Astrocyte (in vitro differentiated cells and primary cell): ENCODE measurements around the gene TUFM. TPM values are rescaled to one million over a fixed set of nuclear protein-coding genes. Genes with fewer than 3 reads are reported as not detected.
A peak's percentile ranks its signal among the peaks of the same experiment; 100 is the strongest.
"Not testable (repeated sequence)": the region's sequence is repeated elsewhere in the genome, so short reads cannot be mapped to it uniquely, and the experiment has no call there.

ENCODE experiments used
- DNase-seq: peaks from one replicate; pipeline ENCODE4 v3.0.0-alpha.2; 2010; ENCODE audit warnings: low read depth
- FAIRE-seq: peaks from 2 replicates; lab custom pipeline; 2011; peaks lifted over from hg19 to GRCh38; lab: Jason Lieb, UNC
- H2AFZ ChIP-seq: 2 replicates; pipeline ENCODE4 v1.6.0; 2012; ENCODE audit warnings: low read depth, low read length, inconsistent platforms
- H3K27ac ChIP-seq: 2 replicates; pipeline ENCODE4 v1.5.1; 2011; ENCODE audit warnings: low read depth, low read length, inconsistent platforms
- H3K27me3 ChIP-seq: 2 replicates; pipeline ENCODE4 v1.6.0; 2011; ENCODE audit warnings: low read length, inconsistent platforms; ENCODE audit not compliant: insufficient read depth
- H3K36me3 ChIP-seq: 2 replicates; pipeline ENCODE4 v1.5.1; 2011; ENCODE audit warnings: low read length, inconsistent platforms; ENCODE audit not compliant: insufficient read depth
- H3K4me1 ChIP-seq: 2 replicates; pipeline ENCODE4 v1.5.1; 2011; ENCODE audit warnings: low read length, inconsistent platforms; ENCODE audit not compliant: insufficient read depth
- H3K4me2 ChIP-seq: 2 replicates; pipeline ENCODE4 v1.6.0; 2012; ENCODE audit warnings: low read length, inconsistent platforms
- H3K4me3 ChIP-seq: 2 replicates; pipeline ENCODE4 v1.5.1; 2011; ENCODE audit warnings: low read depth, mild to moderate bottlenecking, low read length, inconsistent platforms; ENCODE audit not compliant: insufficient read depth
- H3K79me2 ChIP-seq: 2 replicates; pipeline ENCODE4 v1.6.0; 2012; ENCODE audit warnings: mild to moderate bottlenecking, low read length, inconsistent platforms; ENCODE audit not compliant: insufficient read depth
- H3K9ac ChIP-seq: 2 replicates; pipeline ENCODE4 v1.6.0; 2012; ENCODE audit warnings: mild to moderate bottlenecking, low read length, inconsistent platforms
- H3K9me3 ChIP-seq: 2 replicates; pipeline ENCODE4 v1.5.1; 2012; ENCODE audit warnings: low read depth, mild to moderate bottlenecking, low read length, inconsistent platforms; ENCODE audit not compliant: insufficient read depth
- H4K20me1 ChIP-seq: 2 replicates; pipeline ENCODE4 v1.6.0; 2012; ENCODE audit warnings: low read length, inconsistent platforms; ENCODE audit not compliant: insufficient read depth
- H3K27ac Mint-ChIP-seq: one replicate; pipeline ENCODE4 v1.8.0; 2021; ENCODE audit warnings: mild to moderate bottlenecking, mixed read lengths; ENCODE audit not compliant: unreplicated experiment
- H3K27me3 Mint-ChIP-seq: one replicate; pipeline ENCODE4 v1.8.0; 2021; ENCODE audit warnings: low read depth, mixed read lengths; ENCODE audit not compliant: unreplicated experiment
- H3K36me3 Mint-ChIP-seq: one replicate; pipeline ENCODE4 v1.8.0; 2021; ENCODE audit warnings: low read depth, mixed read lengths; ENCODE audit not compliant: unreplicated experiment
- H3K4me1 Mint-ChIP-seq: one replicate; pipeline ENCODE4 v1.8.0; 2021; ENCODE audit warnings: low read depth, mixed read lengths; ENCODE audit not compliant: unreplicated experiment
- H3K4me3 Mint-ChIP-seq: one replicate; pipeline ENCODE4 v1.8.0; 2021; ENCODE audit warnings: mild to moderate bottlenecking, moderate library complexity, mixed read lengths; ENCODE audit not compliant: unreplicated experiment
- H3K9me3 Mint-ChIP-seq: one replicate; pipeline ENCODE4 v1.8.0; 2021; ENCODE audit warnings: mild to moderate bottlenecking, mixed read lengths; ENCODE audit not compliant: unreplicated experiment
- CTCF ChIP-seq: IDR thresholded peaks from 2 replicates; pipeline ENCODE4 v1.5.1; 2011; ENCODE audit warnings: low read depth, mild to moderate bottlenecking, inconsistent platforms, low read length, moderate library complexity; ENCODE audit not compliant: insufficient read depth
- EZH2 ChIP-seq: IDR thresholded peaks from 2 replicates; pipeline ENCODE4 v1.6.1; 2012; ENCODE audit warnings: mild to moderate bottlenecking, low read length, inconsistent platforms; ENCODE audit not compliant: insufficient read depth
- total RNA-seq: library from RNA; stranded (reverse); gene quantifications from 2 replicates; pipeline ENCODE4 v1.2.1, GENCODE V29; 2021

TUFM gene
- total RNA-seq, 1 donor from 2014 or later: 147 TPM

GRCh38 chr16:28822520-28823290, 23.4 kb downstream of the TUFM start, which contains the start of gene ATXN2L:
TSS of gene ATXN2L (plus strand) at chr16:28822999. CDS start at chr16:28823260, 261 bp downstream.
- H3K4me1 Mint-ChIP-seq: peaks cover 26% of the 10 kb centered on the region
- peaks cover 28% of the 10 kb centered on the region for H3K4me1 ChIP-seq
- H3K4me3 ChIP-seq: peak within 1 kb of the TSS; percentile 98
- H3K27ac ChIP-seq: peak within 1 kb of the TSS; percentile 96
- H3K9me3 Mint-ChIP-seq: no peaks in the 10 kb centered on the region
- H3K9me3 ChIP-seq: no peaks in the 10 kb centered on the region
- DNase-seq (peak; percentile 94), FAIRE-seq (no peak)
- H2AFZ ChIP-seq: peak within 1 kb of the TSS; percentile 80
- peaks cover 25% of the 10 kb centered on the region for H3K36me3 ChIP-seq
- H3K36me3 Mint-ChIP-seq: peaks cover 22% of the 10 kb centered on the region
- peak within 1 kb of the TSS; percentile 93 for H3K4me3 Mint-ChIP-seq
- peaks cover 51% of the 10 kb centered on the region for H3K79me2 ChIP-seq
- H3K27me3 ChIP-seq: no peaks in the 10 kb centered on the region
- TF ChIP-seq CTCF: no peak
- TF ChIP-seq EZH2: no peak
- peak within 1 kb of the TSS; percentile 97 for H3K27ac Mint-ChIP-seq
- H3K9ac ChIP-seq: peak within 1 kb of the TSS; percentile 98
- H3K4me2 ChIP-seq: peak within 1 kb of the TSS; percentile 91
- peaks cover 34% of the 10 kb centered on the region for H4K20me1 ChIP-seq
- no peaks in the 10 kb centered on the region for H3K27me3 Mint-ChIP-seq

- no peaks in the 10 kb centered on the region for H3K27me3 ChIP-seq
- peaks cover 28% of the 10 kb centered on the region for H3K4me1 ChIP-seq
- Mint-ChIP-seq H3K27ac (peak overlapping the region; percentile 28), H3K27me3 (no peaks in the 10 kb centered on the region), H3K4me1 (peaks cover 23% of the 10 kb centered on the region), H3K36me3 (peaks cover 17% of the 10 kb centered on the region), H3K9me3 (no peaks in the 10 kb centered on the region), H3K4me3 (peak overlapping the region; percentile 83)
- H3K4me2 ChIP-seq: peak overlapping the region; percentile 91
- H3K27ac ChIP-seq: peak overlapping the region; percentile 96
- TF ChIP-seq EZH2 (no peak), CTCF (no peak)
- peak overlapping the region; percentile 98 for H3K4me3 ChIP-seq
- H3K9ac ChIP-seq: peak overlapping the region; percentile 98
- DNase-seq (no peak), FAIRE-seq (no peak)
- H3K36me3 ChIP-seq: peaks cover 18% of the 10 kb centered on the region
- no peaks in the 10 kb centered on the region for H3K9me3 ChIP-seq
- H2AFZ ChIP-seq: peak overlapping the region; percentile 80
- H4K20me1 ChIP-seq: peaks cover 27% of the 10 kb centered on the region
- H3K79me2 ChIP-seq: peaks cover 44% of the 10 kb centered on the region
These were observed 24.2 kb downstream of the TUFM start for GRCh38 chr16:28821874-28822519.

- peaks cover 11% of the 10 kb centered on the region for H3K36me3 Mint-ChIP-seq
- peak overlapping the region; percentile 54 for H3K4me3 Mint-ChIP-seq
- Histone ChIP-seq H3K4me1 (peaks cover 21% of the 10 kb centered on the region), H3K79me2 (peaks cover 30% of the 10 kb centered on the region), H4K20me1 (peaks cover 13% of the 10 kb centered on the region)
- not testable (repeated sequence) for H3K27me3 Mint-ChIP-seq, H3K27me3 ChIP-seq, H3K4me1 Mint-ChIP-seq, H3K4me2 ChIP-seq, H3K27ac ChIP-seq, H3K36me3 ChIP-seq, H3K4me3 ChIP-seq, H3K27ac Mint-ChIP-seq, FAIRE-seq, H2AFZ ChIP-seq, H3K9ac ChIP-seq, H3K9me3 ChIP-seq, DNase-seq, H3K9me3 Mint-ChIP-seq
These were observed 25.6 kb downstream of the TUFM start for GRCh38 chr16:28820546-28820945.
